Endometrial microvascular endothelial cells (primary cell): Measurements from ENCODE around the gene PTAR1. TPM values are rescaled to one million over a fixed set of nuclear protein-coding genes. Genes with fewer than 3 reads are reported as not detected.

ENCODE experiments used
- in situ Hi-C: cut with HindIII; loops from 2 replicates; pipeline ENCODE4 v1.10.0; 2017; ENCODE audit warnings: low sequenced_read_pairs, low pct_unique_long_range_greater_than_20kb; ENCODE audit errors: inconsistent ontology term
- total RNA-seq: library from RNA; depleted of rRNA; stranded (reverse); fragments of >200 nt; gene quantifications from one replicate; pipeline ENCODE4 v1.2.3, GENCODE V29; 2015; ENCODE audit errors: inconsistent ontology term

PTAR1 gene
- total RNA-seq, 1 donor from 2014 or later = 43.3 TPM

- in situ Hi-C loops = no loop called here
Measured at GRCh38 chr9:69683927-69684326, 75.9 kb downstream of the PTAR1 start.

DNA sequence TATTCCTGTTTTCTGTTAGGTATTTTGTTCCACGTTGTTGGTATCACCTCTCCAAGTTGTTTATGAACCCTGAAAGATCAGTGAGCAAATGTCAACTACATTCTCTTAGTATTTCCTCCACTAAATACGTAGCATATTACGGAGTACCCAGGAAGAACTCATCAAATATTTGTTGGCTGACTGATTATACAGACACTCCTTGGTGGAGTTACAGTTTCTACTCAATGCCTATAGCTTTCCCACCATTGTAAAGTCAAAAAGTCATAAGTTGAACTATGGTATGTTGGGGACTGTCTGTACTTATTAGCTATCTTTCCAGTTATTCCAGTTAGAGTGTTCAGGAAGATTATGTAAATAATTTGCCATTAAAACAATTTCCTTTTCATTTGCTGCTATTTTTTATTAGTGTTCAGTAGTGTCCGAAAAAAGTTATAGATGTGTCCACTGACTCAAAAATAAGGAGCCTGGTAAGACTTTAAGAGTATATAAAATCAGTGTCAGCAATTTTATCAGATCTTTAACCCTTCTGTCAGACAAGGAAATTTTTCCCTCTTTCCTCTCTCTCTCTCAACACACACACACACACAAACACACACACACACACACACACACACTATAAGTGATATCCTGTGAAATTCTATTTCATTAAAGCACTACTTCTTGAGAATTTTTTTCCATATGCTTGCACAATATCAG, 80.8 kb downstream of the PTAR1 start:
- in situ Hi-C loops = no loop called here

DNA sequence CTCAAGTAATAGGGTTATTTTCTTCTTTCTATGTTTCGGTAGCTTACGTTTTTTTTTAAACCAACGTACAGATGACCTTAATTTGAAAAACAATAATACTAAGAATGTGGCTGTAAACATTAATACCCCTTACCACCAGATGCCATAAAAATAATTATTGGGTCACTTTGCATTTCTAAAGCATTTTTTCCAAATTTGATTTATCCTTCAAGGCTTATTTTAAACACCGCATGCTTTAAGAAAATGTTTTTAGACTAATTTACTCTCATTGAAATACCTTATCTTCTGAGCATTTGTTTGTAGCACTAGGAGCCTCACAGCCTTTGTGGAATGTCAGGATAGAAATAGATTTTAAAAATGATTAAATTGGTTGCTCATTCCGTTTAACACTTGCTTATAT, 81.9 kb downstream of the PTAR1 start:
- in situ Hi-C loops = no loop called here

DNA sequence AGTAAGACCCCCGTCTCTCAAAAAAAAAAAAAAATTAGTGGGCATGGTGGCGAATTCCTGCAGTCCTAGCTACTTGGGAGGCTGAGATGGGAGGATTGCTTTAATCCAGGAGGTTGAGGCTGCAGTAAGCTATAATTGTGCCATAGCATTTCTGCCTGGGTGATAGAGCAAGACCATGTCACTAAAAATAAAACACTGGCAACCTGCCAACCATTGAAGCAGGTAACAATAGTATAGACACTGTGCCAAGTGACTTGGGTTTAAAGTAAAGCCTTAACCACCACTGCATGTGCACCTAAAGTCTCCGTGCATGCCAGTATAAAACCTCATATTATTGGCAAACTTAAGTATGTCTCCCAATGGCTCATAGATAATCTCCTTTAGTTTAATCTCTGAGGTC, 84.2 kb downstream of the PTAR1 start:
- in situ Hi-C loops = no loop called here

DNA sequence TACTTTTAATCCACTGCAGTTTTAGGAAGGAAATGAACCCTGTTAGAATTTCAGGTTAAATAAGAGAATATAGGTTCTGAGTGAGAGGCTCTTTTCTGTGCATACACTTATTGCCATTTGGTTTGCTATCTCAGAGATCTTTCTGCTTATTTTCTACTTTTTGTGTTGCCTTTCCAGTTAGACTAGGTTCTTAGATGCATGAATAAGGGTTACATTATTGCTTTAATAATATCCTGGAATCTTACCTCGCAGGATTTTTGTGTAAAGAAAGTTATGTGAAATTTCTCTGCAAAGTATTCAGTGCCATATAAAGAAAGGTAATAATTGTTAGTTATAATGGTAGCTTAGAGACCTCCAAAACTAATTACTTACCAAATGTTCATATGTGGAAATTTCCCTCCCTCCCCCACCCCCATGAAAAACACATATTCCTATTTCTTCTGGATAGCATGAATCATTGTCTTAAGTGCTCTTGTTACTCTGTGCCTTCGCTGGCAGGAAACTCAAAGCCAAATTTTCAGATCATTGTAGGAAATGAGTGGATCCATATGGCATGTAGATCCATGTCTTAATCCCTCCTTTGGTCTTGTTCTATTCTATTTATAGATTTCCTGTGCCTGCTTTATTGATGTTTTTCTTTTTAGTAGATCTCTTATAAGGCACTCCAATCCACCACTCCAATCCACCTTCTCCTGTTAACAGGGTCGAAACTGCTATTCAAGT, 84.9 kb downstream of the PTAR1 start:
- in situ Hi-C loops = no loop called here

DNA sequence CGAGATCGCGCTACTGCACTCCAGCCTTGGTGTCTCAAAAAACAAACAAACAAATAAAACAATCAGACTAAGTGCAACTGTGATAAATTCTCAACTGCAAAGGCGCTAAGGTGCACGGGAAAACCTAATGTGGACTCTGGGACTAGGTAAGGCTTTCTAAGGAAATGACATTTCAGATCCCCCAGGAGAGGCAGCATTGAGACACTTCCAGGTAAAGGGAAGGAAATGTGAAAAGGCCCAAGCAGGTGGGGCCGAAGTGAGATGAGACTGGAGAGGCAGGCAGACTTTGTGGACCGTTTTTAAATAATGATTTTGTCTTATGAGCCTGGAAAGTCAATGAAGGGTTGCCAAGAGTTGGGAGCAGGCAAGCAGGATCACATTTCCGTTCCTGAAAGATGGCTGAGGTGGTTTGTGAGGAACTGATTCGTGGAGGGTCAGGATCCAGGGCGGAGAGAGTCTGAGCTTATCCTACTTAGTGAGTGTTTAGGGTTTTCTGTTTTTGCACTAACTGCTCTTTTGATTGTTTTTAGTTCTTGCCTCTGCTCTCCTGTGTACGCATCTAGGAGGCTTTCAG, 85.6 kb downstream of the PTAR1 start:
- in situ Hi-C loops = no loop called here

GRCh38 chr9:69673311-69673640, 86.5 kb downstream of the PTAR1 start:
- in situ Hi-C loops = no loop called here

DNA sequence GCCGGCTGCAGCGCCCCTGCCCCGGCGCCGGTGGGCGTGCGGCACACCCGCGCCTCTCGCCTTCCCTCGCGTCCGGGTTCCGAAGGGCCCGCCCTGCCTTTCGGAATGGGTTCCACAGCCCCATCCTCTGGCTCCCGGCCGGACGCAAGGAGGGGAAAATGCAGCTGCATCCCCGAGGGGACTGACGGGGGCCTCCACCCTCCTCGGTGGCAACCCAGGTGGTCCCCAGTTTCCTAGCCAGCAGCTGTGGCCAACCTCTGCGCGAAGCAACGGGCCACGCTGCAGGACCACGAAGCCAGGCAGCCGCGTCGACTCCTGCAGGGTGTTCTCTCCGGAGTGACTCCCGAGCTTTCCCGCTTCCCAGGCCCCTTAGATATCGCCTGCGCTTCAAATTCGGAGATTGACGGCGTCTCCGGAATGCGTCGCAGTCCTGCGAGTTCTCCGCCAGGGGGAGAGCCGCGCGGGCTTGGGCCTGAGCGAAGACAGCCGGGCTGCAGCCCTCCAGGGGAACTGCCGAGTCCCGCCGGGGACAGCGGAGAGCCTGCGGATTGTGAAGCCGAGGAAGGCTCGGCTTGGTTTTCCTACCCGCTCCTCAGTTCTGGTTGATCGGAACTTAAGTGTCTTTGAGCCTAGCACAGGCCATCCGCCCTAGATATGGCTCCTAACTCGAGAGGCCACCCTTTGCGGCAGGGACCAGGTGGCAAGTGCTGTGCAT, 87.1 kb downstream of the PTAR1 start:
- in situ Hi-C loops = no loop called here

DNA sequence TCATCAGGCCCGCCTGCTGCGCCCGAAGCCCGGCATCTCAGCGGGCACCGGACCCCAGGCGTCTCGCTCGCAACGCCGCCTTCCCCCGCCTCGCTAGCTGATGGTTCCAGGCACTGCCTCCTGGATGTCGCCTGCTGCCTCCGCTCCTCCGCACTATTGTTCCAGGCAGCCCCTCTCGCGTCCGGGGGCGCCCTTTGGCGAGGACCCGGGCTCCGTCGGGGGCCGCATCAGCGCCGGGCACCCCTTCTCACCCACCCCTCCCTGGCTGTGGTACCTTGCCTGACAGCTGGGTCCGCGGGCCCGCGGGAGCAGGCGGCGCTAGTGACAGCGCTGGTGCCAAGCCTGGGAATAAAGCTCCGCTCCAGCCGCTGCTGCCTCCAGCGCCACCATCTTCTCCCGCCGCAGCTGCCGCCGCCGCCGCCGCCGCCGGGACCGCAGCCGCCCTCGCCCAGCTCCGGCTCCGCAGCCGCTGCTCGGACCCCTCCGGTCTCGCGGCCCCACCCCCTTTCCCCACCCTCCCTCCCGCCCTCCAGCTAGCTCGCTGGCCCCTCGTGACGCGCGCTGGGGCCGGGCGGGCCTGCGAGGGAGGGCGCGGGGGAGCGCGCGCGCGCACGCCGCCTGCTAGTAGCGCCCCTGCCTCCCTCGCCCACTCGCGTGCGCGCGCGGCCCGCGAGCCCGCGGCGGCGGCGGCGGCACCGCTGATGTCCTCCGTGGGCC, 87.8 kb downstream of the PTAR1 start, which contains the start of gene APBA1:
TSS of gene APBA1 (minus strand) at position 493 of the 717 bp plus-strand sequence.
- in situ Hi-C loops = no loop called here

- in situ Hi-C loops = no loop called here
Measured at GRCh38 chr9:69671311-69671878, 88.4 kb downstream of the PTAR1 start.

DNA sequence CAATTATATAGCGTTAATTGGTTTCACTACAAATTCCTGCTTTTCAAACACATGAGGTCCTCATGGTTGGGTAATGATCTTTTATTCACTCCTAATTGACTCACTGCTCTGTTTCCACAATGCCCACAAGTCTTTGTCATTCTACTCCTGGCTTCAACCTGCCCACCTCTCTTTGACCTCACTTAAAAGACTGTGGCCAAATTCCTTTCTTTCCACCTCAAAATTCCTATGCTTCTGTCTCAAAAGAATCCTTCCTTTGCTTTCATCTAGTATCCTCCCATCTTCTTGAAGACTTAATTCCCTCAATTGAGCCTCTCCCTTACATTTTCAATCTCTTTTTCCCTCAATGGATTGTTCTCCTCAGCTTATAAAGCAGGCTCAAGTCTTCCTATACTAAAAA, 92.5 kb downstream of the PTAR1 start:
- in situ Hi-C loops = no loop called here

GRCh38 chr9:69660304-69660703, 99.5 kb downstream of the PTAR1 start:
- in situ Hi-C loops = no loop called here

Other genes starting within 250 kb of the PTAR1 start
- 8.3 TPM for gene APBA1, start 87.6 kb downstream of the PTAR1 start, total RNA-seq
- not detected for gene CFAP95, start 60.8 kb upstream of the PTAR1 start, total RNA-seq